NCI-H187 treated with DMSO at 0.1 percent for 48 hours (cell line): Measurements from ENCODE around the gene TET3.
"Not testable (repeated sequence)": the region's sequence is repeated elsewhere in the genome, so short reads cannot be mapped to it uniquely, and the experiment has no call there.

Experiments
- DNase-seq: peaks from one replicate; lab custom pipeline; 2025; lab: John Stamatoyannopoulos, UW

TET3 gene

GRCh38 chr2:73984203-73984921 is at the start of gene TET3:
TET3 (plus strand) TSS chr2:73984910; CDS start chr2:73986404, 1,494 bp downstream.
- no peak for DNase-seq

DNA sequence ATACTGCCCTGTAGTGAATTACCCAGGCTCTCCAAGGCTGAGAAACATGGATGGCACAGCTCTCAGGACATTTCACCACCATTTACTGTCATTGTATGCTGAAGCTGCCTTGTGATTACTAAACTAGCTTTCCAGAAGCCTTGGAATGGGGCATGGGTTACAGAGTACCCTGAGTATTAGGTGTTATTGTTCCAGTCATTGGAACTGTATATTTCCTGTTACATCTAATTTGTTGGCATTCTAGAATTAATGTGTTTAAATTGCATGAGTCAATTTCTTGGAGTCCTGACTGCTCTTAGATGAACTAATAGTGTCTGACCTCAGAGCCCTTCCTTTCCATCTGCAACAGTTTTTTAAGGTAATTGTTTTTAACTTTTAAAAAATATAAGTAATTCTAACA is 49.1 kb upstream of the TET3 start:
- DNase-seq, result no peak

DNA sequence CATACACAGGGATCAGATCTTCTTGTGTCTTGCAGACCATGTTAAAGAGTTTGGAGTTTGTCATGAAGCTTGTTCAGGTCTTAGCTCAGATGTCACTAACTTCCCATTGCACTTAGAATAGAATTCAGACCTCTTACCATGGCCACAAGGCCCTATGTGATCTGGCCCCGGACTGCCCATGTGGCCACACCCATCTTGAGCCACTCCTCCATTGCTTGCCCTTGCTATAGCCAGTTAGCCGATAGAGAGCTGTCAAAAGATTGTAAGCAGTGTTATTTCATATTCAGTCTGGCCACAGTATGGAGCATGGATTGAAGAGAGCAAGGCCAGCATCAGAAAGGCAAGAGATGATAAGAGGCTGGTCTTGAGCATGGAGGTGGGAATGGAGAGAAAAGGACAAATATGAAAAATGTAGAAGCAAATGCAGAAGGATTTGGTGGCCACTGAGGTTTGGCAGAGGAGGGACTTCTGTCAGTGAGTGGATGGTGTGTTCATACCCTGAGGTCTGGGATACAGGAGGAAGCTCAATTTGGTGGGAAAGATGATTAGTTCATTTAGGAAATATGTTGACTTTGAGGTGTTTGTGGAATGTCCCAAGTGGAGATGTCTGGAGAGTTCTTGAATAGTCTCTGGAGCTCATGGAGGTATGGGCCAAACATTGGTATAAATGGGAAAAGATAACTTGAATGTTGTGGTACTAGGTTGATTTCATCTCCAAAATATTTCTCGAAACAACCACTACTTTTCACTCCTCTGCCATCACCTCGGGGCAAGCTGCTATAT is 47.4 kb upstream of the TET3 start:
- no peak for DNase-seq

GRCh38 chr2:73937899-73938298 is 46.8 kb upstream of the TET3 start:
- no peak for DNase-seq

- DNase-seq, result no peak
Measured at GRCh38 chr2:73938718-73939352, 45.9 kb upstream of the TET3 start.

DNA sequence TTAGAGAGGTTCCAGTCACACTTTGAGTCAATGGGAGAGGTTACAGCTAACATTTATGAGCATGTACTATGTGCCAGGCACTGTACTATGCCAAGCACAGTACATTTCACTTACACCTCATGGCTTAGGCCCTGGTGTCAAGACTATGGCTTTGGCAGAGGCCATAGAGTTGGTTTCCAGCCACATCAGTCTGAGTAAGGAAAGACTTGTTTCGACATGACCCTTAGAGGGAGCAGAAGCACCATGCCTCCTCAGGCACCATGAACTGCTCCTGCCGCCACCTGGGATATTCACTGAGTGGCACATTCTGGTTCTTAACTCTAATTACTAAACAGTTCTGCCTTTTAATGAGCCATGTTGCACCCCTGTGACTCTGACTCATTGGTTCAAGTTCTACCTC is 45.3 kb upstream of the TET3 start:
- DNase-seq, result no peak

DNA sequence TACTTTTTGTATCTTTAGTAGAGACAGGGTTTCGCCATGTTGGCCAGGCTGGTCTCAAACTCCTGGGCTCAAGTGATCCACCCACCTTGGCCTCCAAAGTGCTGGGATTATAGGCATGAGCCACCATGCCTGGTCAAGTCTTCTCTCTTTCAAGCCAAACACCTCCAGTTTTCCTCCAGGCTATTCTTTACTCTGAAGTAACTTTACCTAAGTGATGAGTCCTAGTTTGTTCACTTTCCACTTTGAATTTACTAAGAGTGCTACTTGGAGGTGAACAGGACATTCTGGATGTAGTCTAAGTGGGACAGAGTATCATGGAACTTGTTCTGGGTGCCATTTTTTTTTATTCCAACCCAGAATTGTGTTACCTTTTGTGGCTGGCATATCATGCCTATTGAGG is 44.6 kb upstream of the TET3 start:
- DNase-seq, result not testable (repeated sequence)

GRCh38 chr2:73942664-73943063 is 42.0 kb upstream of the TET3 start:
- DNase-seq, result no peak

DNA sequence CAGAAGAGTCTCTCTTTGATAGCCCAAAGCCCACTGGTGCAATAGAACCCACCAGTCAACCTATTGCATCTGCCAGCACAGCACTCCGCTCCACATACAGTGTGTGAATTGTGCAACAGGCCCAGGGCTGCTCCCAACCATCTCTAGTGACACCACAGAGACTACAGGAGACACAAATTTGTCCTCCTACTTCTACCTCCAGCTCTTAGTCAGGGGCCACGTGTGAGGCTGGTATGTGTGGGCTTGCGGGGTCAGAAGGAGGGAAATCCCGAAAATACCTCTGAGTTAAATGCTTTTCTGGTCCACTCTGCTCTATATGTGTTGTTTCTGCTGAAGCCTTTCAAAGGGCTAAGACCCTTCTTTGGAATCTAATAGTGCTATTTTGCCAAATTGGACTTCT is 40.0 kb upstream of the TET3 start:
- no peak for DNase-seq

DNA sequence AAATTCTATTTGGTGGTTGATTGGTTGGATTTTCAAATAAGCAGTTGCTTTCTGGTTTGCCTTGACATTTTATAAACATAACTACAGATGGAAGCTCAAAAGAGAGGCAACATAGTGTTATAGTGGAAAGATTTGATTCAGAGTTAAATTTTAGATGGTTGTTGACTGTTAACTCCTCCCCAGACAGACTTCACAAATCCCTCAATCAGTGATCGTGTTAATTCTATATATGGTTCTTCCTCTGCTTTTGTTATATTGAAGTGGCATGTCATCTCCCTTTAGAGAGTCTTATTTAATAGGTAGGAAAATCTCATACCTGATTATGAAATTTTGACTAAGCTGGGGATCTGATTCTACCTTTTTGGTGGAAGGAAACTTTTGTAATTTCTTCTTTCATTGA is 38.5 kb upstream of the TET3 start:
- DNase-seq, result no peak

DNA sequence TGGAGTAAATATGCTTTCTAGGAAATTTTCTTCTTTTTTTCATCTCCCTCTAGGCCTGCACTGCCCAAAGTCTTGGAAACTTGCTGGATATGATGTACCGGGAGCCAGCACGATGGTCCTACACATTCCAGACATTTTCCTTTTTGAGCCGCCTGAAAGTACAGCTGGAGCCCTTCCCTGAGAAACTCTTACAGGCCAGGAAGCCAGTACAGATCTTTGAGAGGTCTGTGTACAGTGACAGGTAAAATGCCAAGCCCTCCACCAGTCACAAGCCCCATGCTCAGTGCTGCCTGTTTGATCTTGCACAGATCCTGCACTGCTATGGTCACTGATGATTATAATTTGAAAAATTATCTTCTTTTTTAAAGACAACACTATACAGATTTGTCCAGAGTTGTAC is 38.0 kb upstream of the TET3 start:
- DNase-seq, result no peak

DNA sequence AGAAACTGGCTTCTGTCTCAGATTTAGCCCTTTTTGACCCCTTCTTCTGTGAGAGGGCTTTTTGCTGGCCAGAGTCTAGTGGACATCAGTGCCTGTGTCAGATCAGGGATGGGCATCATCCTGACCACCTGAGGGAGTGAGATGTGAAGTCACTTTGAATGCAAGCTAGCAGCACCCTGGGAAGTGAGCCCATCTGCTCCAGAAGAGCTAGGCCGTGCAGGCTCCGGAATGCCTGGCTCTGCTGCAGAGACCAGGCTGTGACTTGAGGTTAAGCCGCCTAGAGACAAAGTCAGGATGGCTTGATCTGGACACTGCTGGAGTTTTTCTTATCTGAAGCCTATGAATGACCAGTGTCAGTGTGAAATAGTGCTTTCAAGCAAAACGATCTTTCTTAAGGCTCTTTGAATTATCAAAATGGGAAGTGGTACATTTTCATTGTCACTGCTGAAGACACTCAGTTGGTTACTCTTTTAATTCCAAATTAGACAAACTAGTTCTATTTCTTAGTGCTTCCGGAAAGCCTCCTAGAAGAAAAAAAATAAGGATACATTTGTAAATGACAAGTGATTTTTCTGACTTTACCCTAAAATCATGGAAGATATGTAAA is 37.2 kb upstream of the TET3 start:
- no peak for DNase-seq

DNA sequence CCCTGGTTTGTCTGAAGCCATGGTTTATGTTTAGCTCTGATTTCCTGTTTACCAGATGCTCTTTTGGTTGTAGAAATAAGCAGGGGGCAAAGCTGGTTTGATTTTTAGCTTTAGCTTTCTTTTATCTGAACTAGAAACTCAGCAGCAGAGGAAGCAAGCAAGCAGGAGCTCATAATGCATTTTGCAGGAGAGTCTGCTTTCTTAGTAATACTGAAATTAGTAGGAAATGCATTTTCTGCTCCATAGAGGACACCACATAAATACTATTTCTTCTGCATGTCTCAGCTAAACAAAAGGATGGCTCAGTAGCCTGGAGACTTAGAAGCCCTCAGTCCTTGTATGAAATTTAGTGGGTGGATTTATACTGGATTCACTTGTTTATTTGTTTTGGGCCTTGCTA is 34.9 kb upstream of the TET3 start:
- no peak for DNase-seq

- no peak for DNase-seq
Measured at GRCh38 chr2:73952499-73953446, 31.9 kb upstream of the TET3 start.

- DNase-seq, result no peak
Measured at GRCh38 chr2:73956218-73956865, 28.4 kb upstream of the TET3 start.

GRCh38 chr2:73961274-73961673 is 23.4 kb upstream of the TET3 start:
- DNase-seq, result no peak

- DNase-seq, result no peak
Measured at GRCh38 chr2:73961823-73962615, 22.7 kb upstream of the TET3 start.

DNA sequence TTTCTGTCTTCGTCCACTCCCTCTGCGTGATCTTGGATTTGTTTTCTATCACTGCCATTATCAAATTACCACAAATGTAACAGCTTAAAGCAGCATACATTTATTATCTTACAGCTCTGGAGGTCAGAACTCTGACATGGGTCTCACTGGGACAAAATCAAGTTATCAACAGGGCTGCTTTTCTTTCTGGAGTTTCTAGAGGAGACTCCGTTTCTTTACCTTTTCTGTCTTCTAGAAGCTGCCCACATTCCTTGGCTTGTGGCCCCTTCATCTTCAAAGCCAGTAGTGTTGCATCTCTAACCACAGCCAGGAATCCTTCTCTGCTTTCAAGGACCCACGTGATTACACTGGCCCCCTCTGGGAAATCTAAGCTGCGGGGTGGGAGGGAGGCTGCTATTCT is 21.9 kb upstream of the TET3 start:
- DNase-seq, result no peak

GRCh38 chr2:73963385-73964120 is 21.2 kb upstream of the TET3 start:
- DNase-seq, result no peak

- no peak for DNase-seq
Measured at GRCh38 chr2:73964223-73964622, 20.5 kb upstream of the TET3 start.
